Loucy (cell line): Measurements from ENCODE around the gene SLC38A1.

Experiments used
- EZH2phosphoT487 ChIP-seq: fragments of 200-600 bp; IDR thresholded peaks from 2 replicates; pipeline ENCODE4 v1.6.1; 2018; ENCODE audit warnings: antibody characterized with exemption, mild to moderate bottlenecking, moderate library complexity, borderline replicate concordance
- TF ChIP-seq, protein P1 (sequence below): fragments of 200-600 bp; sonication (generic); conservative IDR thresholded peaks from 2 replicates; pipeline ENCODE4 v1.5.1; 2014; ENCODE audit warnings: mild to moderate bottlenecking, antibody characterized with exemption, low read length

GRCh38 chr12:46253544-46254162 is 15.2 kb downstream of the SLC38A1 start:
- TF ChIP-seq, protein P1, sequence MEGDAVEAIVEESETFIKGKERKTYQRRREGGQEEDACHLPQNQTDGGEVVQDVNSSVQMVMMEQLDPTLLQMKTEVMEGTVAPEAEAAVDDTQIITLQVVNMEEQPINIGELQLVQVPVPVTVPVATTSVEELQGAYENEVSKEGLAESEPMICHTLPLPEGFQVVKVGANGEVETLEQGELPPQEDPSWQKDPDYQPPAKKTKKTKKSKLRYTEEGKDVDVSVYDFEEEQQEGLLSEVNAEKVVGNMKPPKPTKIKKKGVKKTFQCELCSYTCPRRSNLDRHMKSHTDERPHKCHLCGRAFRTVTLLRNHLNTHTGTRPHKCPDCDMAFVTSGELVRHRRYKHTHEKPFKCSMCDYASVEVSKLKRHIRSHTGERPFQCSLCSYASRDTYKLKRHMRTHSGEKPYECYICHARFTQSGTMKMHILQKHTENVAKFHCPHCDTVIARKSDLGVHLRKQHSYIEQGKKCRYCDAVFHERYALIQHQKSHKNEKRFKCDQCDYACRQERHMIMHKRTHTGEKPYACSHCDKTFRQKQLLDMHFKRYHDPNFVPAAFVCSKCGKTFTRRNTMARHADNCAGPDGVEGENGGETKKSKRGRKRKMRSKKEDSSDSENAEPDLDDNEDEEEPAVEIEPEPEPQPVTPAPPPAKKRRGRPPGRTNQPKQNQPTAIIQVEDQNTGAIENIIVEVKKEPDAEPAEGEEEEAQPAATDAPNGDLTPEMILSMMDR: no peak
- no peak for TF ChIP-seq EZH2phosphoT487
